Activated effector memory CD4-positive, alpha-beta T cell treated with anti-CD3 and anti-CD28 coated beads, Interleukin-2, amount 50 U/mL, for 16 hours (primary cell): ENCODE data around the gene CAMTA1.

Experiments
- DNase-seq: peaks from one replicate; pipeline ENCODE4 v3.0.0-alpha.2; 2020

Gene CAMTA1

GRCh38 chr1:6777813-6778212 lies 7.4 kb upstream of the CAMTA1 start:
- no peak for DNase-seq

GRCh38 chr1:6779089-6779805 lies 6.0 kb upstream of the CAMTA1 start:
- no peak for DNase-seq

GRCh38 chr1:6782151-6782550 lies 3.1 kb upstream of the CAMTA1 start:
- no peak for DNase-seq

GRCh38 chr1:6783221-6783620 lies 2.0 kb upstream of the CAMTA1 start:
- no peak for DNase-seq

GRCh38 chr1:6783936-6784559 lies 1.2 kb upstream of the CAMTA1 start:
- DNase-seq: no peak

GRCh38 chr1:6784560-6785317 lies 515 bp upstream of the CAMTA1 start:
- DNase-seq: peak; percentile 96

GRCh38 chr1:6785728-6786505 lies 663 bp downstream of the CAMTA1 start:
- DNase-seq: peak; percentile 84

GRCh38 chr1:6788946-6789345 lies 3.7 kb downstream of the CAMTA1 start:
- no peak for DNase-seq

GRCh38 chr1:6790146-6790545 lies 4.9 kb downstream of the CAMTA1 start:
- DNase-seq: no peak

- DNase-seq: no peak
These were observed 8.9 kb downstream of the CAMTA1 start for GRCh38 chr1:6794164-6794563.

GRCh38 chr1:6795203-6795602 lies 9.9 kb downstream of the CAMTA1 start:
- no peak for DNase-seq

- DNase-seq: no peak
These were observed 10.4 kb downstream of the CAMTA1 start for GRCh38 chr1:6795661-6796060.

- no peak for DNase-seq
These were observed 10.8 kb downstream of the CAMTA1 start for GRCh38 chr1:6796095-6796494.

GRCh38 chr1:6799499-6799898 lies 14.2 kb downstream of the CAMTA1 start:
- no peak for DNase-seq

- DNase-seq: no peak
These were observed 15.5 kb downstream of the CAMTA1 start for GRCh38 chr1:6800745-6801144.

- no peak for DNase-seq
These were observed 15.9 kb downstream of the CAMTA1 start for GRCh38 chr1:6801199-6801598.

GRCh38 chr1:6801966-6802365 lies 16.7 kb downstream of the CAMTA1 start:
- no peak for DNase-seq

GRCh38 chr1:6802454-6802853 lies 17.2 kb downstream of the CAMTA1 start:
- DNase-seq: no peak

GRCh38 chr1:6802893-6803292 lies 17.6 kb downstream of the CAMTA1 start:
- DNase-seq: no peak

GRCh38 chr1:6803357-6803756 lies 18.1 kb downstream of the CAMTA1 start:
- DNase-seq: no peak

GRCh38 chr1:6805004-6805416 lies 19.8 kb downstream of the CAMTA1 start:
- no peak for DNase-seq

GRCh38 chr1:6807782-6808181 lies 22.5 kb downstream of the CAMTA1 start:
- no peak for DNase-seq

GRCh38 chr1:6809461-6809860 lies 24.2 kb downstream of the CAMTA1 start:
- no peak for DNase-seq
